B cell (primary cell): ENCODE data around the gene C1orf116. TPM values are rescaled to one million over a fixed set of nuclear protein-coding genes. Genes with fewer than 3 reads are reported as not detected.

ENCODE experiments used
- ATAC-seq: fragments of 200-7000 bp; cut with Tn5 transposase; one replicate; pipeline ENCODE4 v1.10.0; 2021; ENCODE audit warnings: low read depth, mild to moderate bottlenecking, moderate number of reproducible peaks, moderate library complexity
- CTCF ChIA-PET: fragments of 350-600 bp; sonication (Branson Sonifier 250); formaldehyde crosslinking; loops from one replicate; lab custom pipeline; 2021; ENCODE audit warnings: antibody characterized with exemption, inconsistent platforms; lab: Charles Lee
- POLR2A ChIA-PET: fragments of 350-600 bp; sonication (Branson Sonifier 250); formaldehyde crosslinking; loops from one replicate; lab custom pipeline; 2021; ENCODE audit warnings: antibody characterized with exemption; lab: Charles Lee
- DNase-seq: peaks from one replicate; pipeline ENCODE4 v3.0.0; 2013
- H2AFZ ChIP-seq: 2 replicates; pipeline ENCODE4 v1.6.1; 2012; ENCODE audit warnings: mild to moderate bottlenecking, low read depth, low read length; ENCODE audit not compliant: insufficient read depth, poor library complexity, severe bottlenecking
- H3K27ac ChIP-seq, 2 donors: 1 replicate in 1 of 2; 2 replicates in 1 of 2; pipeline ENCODE4 v1.5.1; 2012 to 2013; ENCODE audit warnings: low read length in 2 of 2, mild to moderate bottlenecking in 2 of 2, moderate library complexity in 1 of 2
- H3K27me3 ChIP-seq, 4 experiments: fragments of 200-600 bp in 1 of 4; sonication (generic) in 1 of 4; replicated peaks in 1 of 4; 1 replicate in 2 of 4; 2 replicates in 2 of 4; pipeline versions ENCODE4 v1.6.1 to v1.7.0; 2013 to 2016; ENCODE audit warnings: low read length in 3 of 4, mild to moderate bottlenecking in 2 of 4, mixed read lengths in 1 of 4, moderate library complexity in 1 of 4; ENCODE audit not compliant: insufficient read depth in 4 of 4, control insufficient read depth in 3 of 4; ENCODE audit errors: control extremely low read depth in 1 of 4
- H3K36me3 ChIP-seq, 2 experiments: replicated peaks in 1 of 2; 1 replicate in 1 of 2; 2 replicates in 1 of 2; pipeline versions ENCODE4 v1.6.1 to v1.7.1; 2013; ENCODE audit warnings: low read length in 1 of 2; ENCODE audit not compliant: insufficient read depth in 2 of 2, control insufficient read depth in 1 of 2; ENCODE audit errors: control extremely low read depth in 1 of 2, extremely low read depth in 1 of 2
- H3K4me1 ChIP-seq, 2 donors: fragments of 200-600 bp in 1 of 2; sonication (generic) in 1 of 2; 1 replicate in 1 of 2; 2 replicates in 1 of 2; pipeline versions ENCODE4 v1.5.1 to v1.6.1; 2013 to 2017; ENCODE audit warnings: low read length in 2 of 2; ENCODE audit not compliant: control insufficient read depth in 2 of 2, insufficient read depth in 2 of 2
- H3K4me2 ChIP-seq: replicated peaks from 2 replicates; pipeline ENCODE3; 2012; ENCODE audit warnings: mild to moderate bottlenecking, low read depth, low read length; ENCODE audit not compliant: poor library complexity, severe bottlenecking
- H3K4me3 ChIP-seq, 5 experiments: fragments of 200-600 bp in 1 of 5; sonication (generic) in 1 of 5; 1 replicate in 3 of 5; 2 replicates in 2 of 5; pipeline versions ENCODE4 v1.5.1 to v1.7.0; 2011 to 2016; ENCODE audit warnings: low read length in 4 of 5, mild to moderate bottlenecking in 4 of 5, low read depth in 2 of 5, control low read depth in 1 of 5, moderate library complexity in 1 of 5; ENCODE audit not compliant: insufficient read depth in 1 of 5; ENCODE audit errors: control extremely low read depth in 1 of 5, extremely low read depth in 1 of 5
- H3K79me2 ChIP-seq: fragments of 200-600 bp; sonication (generic); one replicate; pipeline ENCODE4 v1.6.0; 2016; ENCODE audit warnings: low read length; ENCODE audit not compliant: control insufficient read depth, insufficient read depth
- H3K9ac ChIP-seq: fragments of 200-600 bp; sonication (generic); 2 replicates; pipeline ENCODE4 v1.6.1; 2017; ENCODE audit warnings: mild to moderate bottlenecking, low read length, moderate library complexity
- H3K9me3 ChIP-seq, 3 donors: one replicate each; pipeline versions ENCODE4 v1.6.1 to v1.7.1; 2013; ENCODE audit warnings: low read length in 2 of 3; ENCODE audit not compliant: control insufficient read depth in 2 of 3, insufficient read depth in 1 of 3; ENCODE audit errors: control extremely low read depth in 1 of 3
- H4K20me1 ChIP-seq: 2 replicates; pipeline ENCODE4 v1.6.0; 2012; ENCODE audit warnings: mild to moderate bottlenecking, low read length; ENCODE audit not compliant: insufficient read depth, control insufficient read depth, poor library complexity, severe bottlenecking
- H3K27ac Mint-ChIP-seq: one replicate; pipeline ENCODE4 v1.8.0; 2021; ENCODE audit warnings: mixed read lengths
- H3K27me3 Mint-ChIP-seq: one replicate; pipeline ENCODE4 v1.8.0; 2021; ENCODE audit warnings: mixed read lengths
- H3K4me1 Mint-ChIP-seq: one replicate; pipeline ENCODE4 v1.8.0; 2021; ENCODE audit warnings: mixed read lengths
- H3K4me3 Mint-ChIP-seq: one replicate; pipeline ENCODE4 v1.8.0; 2021; ENCODE audit warnings: mixed read lengths
- H3K9me3 Mint-ChIP-seq: one replicate; pipeline ENCODE4 v1.8.0; 2022; ENCODE audit warnings: mixed read lengths; ENCODE audit not compliant: insufficient read depth
- CTCF ChIP-seq: fragments of 200-600 bp; IDR thresholded peaks from one replicate; pipeline ENCODE4 v1.8.0; 2022; ENCODE audit warnings: antibody characterized with exemption, mild to moderate bottlenecking
- EZH2 ChIP-seq: IDR thresholded peaks from 2 replicates; pipeline ENCODE4 v1.6.1; 2012; ENCODE audit warnings: borderline replicate concordance, low read depth, mild to moderate bottlenecking, moderate library complexity, low read length; ENCODE audit not compliant: insufficient read depth, poor library complexity, severe bottlenecking
- WGBS: methylation state at CpG from one replicate; pipeline ENCODE4 v1.1.5; 2013; ENCODE audit warnings: missing lambda C conversion rate; ENCODE audit not compliant: insufficient coverage; 5-methylcytosine and 5-hydroxymethylcytosine counted together
- intact Hi-C: fragments of 100-400 bp; cut with micrococcal nuclease; formaldehyde crosslinking; loops from one replicate; pipeline ENCODE4 v1.10.0; 2022
- polyA plus RNA-seq: library from polyadenylated mRNA; depleted of rRNA; stranded (reverse); fragments of >200 nt; gene quantifications from 2 replicates; pipeline ENCODE4 v1.2.3, GENCODE V29; 2012
- total RNA-seq, 2 donors: library from RNA; stranded (reverse); fragments of 120-200 nt in 1 of 2; gene quantifications; 1 replicate in 1 of 2; 2 replicates in 1 of 2; pipeline versions ENCODE4 v1.2.3 to v1.2.4, GENCODE V29; 2013 to 2022

C1orf116 gene
- total and polyA plus RNA-seq, 2 donors (not counting 1 experiment from before 2014, with no cell fraction given) = 0.09 TPM; not detected in 1

GRCh38 chr1:207029701-207030521, 2.6 kb downstream of the C1orf116 start:
- Mint-ChIP-seq H3K4me3 (no peak overlapping the region), H3K4me1 (no peaks in the 10 kb centered on the region), H3K27me3 (peaks cover 72% of the 10 kb centered on the region), H3K27ac (no peak overlapping the region), H3K9me3 (no peaks in the 10 kb centered on the region)
- H3K79me2 ChIP-seq = no peaks in the 10 kb centered on the region
- H3K27ac ChIP-seq = no peak overlapping the region
- peaks cover 0 to 32% (median 19%) of the 10 kb centered on the region in 4 experiments for H3K27me3 ChIP-seq
- no peak overlapping the region for H3K9ac ChIP-seq
- CTCF ChIA-PET = interaction anchor here (1.0 to 1.4 kb wide), 2 partner anchors 10 to 48 kb away, joined by 3 read pairs; no protein-coding TSS in a partner anchor
- no peak overlapping the region for H3K4me2 ChIP-seq
- intact Hi-C loops = no loop called here
- TF ChIP-seq EZH2 (no peak), CTCF (no peak)
- H4K20me1 ChIP-seq = no peaks in the 10 kb centered on the region
- WGBS = 96% methylated on average over 5 of the region's 5 CpGs
- no peaks in the 10 kb centered on the region for H3K4me1 ChIP-seq
- no peak for ATAC-seq
- no peak overlapping the region for H2AFZ ChIP-seq
- DNase-seq = no peak
- H3K36me3 ChIP-seq = no peaks in the 10 kb centered on the region
- H3K4me3 ChIP-seq = no peak overlapping the region
- POLR2A ChIA-PET = no interaction called here
- no peaks in the 10 kb centered on the region for H3K9me3 ChIP-seq
